SHP77 (cell line): ENCODE measurements around the gene ARPC5L.
"Not testable (repeated sequence)": the region's sequence is repeated elsewhere in the genome, so short reads cannot be mapped to it uniquely, and the experiment has no call there.

ENCODE experiments used
- DNase-seq, 2 experiments: peaks; one replicate each; lab custom pipeline; 2025; lab: John Stamatoyannopoulos, UW

Gene ARPC5L

GRCh38 chr9:124894035-124894740 lies 32.3 kb downstream of the ARPC5L start:
- DNase-seq: no peak

DNA sequence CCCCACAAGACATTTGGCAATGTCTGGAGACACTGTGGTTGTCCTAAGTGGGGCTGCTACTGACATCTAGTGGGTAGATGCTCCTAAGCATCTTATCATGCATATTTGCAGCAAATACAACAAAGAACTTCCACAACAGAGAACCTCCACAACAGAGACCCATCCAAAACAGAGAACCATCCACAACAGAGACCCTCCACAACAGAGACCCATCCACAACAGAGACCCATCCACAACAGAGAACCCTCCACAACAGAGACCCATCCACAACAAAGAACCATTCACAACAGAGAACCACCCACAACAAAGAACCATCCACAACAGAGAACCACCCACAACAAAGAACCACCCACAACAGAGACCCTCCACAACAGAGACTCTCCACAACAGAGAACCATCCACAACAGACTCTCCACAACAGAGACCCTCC lies 32.8 kb downstream of the ARPC5L start:
- peak in 1 of 2 experiments; percentile 11 for DNase-seq

DNA sequence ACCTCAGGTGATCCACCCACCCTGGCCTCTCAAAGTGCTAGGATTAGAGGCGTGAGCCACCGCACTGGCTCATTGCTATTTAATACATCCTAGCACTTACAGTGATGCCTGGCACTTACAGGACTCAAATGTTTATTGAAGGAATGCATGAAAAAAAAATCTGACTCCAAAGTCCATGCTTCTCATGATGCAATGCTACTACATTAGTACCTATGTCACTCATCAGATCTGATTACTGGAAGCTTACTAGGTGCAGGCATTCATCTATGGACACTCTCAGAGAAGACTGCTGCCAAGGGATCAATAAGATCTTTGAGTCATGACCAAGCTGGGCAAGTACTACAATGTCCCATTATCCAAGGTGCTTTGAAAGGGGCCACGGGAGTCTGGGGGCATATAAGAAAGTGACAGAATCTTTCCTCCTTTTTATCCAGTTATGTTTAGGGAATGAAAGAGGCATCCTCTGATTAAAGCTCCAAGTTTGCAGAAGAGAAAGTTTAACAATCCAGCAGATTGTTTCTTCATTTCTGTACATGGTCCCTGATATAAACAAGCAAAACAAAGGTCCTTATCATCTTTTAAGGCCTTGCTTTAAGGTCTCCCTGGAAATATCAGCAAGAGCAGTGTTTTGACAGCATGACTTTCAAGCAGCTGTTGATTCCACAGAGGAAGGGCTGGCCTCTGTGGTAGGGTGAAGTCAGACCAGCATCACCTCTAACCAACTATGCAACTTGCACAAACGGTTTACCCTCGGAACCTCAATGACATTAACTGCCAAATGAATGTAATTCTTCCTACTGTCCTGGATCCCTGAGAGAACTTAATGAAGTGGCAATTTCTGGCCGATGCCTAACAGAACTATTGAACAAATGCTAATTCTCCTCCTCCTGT lies 35.9 kb downstream of the ARPC5L start:
- no peak for DNase-seq

DNA sequence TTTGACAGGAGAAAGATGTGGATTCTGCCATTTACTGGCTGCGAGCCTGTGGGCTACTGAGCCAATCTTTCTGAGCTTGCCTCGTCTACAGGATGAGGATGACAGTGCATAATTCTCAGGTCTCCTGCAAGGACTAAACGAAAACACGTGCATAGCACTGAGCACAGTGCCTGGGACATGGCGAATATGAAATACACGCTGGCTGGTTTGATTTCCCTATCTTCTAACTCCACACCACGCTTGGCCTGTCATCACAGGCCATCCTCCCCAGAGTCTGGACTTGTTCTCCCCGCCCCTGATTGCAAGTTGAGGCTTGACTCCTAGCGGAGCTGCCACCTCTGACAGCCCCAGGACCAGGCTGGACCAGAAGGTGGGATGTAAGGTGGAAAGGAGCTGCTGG lies 37.9 kb downstream of the ARPC5L start:
- no peak for DNase-seq

DNA sequence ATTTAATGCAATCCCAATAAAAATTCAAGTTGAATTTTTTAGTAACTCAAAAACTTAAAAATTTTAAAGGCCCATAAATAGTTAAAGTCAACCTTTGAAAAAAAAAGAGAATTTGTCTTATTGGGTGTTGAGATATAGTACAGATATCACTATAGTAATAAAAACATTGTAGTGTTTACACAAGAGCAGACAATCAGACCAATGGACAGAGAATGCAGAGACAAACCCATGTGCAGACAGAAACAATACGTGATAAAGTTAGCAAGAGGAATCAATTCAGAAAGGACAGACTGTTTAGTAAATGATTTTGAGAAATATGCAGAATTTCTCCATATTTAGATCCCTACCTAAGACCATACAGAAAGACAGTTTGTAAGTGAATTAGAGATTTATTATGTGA lies 45.0 kb downstream of the ARPC5L start:
- no peak for DNase-seq

DNA sequence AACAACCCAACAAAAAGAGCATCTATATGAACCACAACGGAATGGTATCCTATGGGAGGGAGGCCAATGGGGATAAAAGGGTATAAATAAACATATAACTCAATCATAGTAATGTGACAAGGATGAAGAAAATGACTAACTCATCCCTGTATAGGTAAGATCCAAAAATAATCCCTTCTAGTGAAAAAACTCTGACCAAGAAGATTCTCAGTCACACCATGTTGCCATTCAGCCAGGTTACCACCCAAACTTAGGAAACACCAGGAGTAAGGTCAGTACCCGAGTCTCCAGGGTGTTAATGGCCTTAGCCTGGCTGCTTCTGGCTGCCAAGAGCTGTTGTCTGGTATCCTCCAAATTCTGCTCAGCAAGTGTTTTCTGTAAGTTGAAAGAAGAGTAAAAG lies 46.2 kb downstream of the ARPC5L start:
- DNase-seq: no peak

- no peak for DNase-seq
Observed at GRCh38 chr9:124911766-124912165, 49.8 kb downstream of the ARPC5L start.

DNA sequence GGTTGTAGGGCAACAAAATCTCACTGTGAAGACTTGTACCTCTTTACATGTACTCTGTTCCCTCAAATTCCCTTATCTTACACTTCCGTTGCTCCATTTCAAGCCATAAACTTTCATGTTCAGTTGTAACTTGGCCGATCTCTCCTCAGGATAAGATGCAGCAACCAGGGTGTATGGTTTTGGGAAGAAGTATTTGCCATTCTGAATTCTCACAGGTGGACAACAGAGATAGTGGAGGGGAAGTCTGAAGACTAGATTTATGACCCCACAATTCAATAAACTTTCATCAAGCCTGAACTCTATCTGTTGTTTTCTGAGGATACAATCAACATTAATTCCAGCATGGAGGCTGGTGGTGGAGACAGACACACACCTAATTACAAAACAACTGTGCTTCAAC lies 51.4 kb downstream of the ARPC5L start:
- no peak for DNase-seq

DNA sequence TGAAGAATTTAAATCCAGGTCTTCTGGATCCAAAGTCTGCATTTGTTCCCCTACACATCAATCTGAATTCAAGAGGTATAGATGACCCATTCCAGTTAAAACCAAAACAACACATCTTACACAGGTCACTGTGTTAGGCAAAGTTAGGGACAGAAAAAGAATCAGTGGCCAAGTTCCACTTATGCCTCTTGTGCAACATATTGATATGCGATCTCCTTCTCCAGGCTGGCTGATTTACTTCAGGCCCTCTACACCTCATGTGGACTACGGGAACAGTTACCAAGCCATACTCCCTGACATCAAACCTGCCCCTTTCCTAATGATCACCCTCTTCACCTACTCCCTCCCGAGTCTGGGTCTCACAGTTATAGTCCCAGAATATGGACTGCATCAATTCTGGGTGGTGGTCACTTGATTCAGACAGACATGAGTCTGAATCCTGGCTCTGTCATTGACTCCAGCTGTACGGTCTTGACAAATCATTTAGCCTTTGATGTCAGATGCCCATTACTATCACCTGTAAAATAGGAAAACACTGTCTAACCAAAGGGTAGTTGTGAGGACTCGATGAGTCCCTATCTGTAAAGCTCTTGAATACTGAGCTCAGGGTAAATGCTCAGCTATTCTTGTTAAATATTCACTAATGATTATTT lies 52.9 kb downstream of the ARPC5L start:
- DNase-seq: no peak

GRCh38 chr9:124920394-124920793 lies 58.5 kb downstream of the ARPC5L start:
- not testable (repeated sequence) for DNase-seq
